ENCODE results near the gene PLEKHJ1.
"Not testable (repeated sequence)": the region's sequence is repeated elsewhere in the genome, so short reads cannot be mapped to it uniquely, and the experiment has no call there.

PLEKHJ1 gene, protein sequence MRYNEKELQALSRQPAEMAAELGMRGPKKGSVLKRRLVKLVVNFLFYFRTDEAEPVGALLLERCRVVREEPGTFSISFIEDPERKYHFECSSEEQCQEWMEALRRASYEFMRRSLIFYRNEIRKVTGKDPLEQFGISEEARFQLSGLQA

DNA sequence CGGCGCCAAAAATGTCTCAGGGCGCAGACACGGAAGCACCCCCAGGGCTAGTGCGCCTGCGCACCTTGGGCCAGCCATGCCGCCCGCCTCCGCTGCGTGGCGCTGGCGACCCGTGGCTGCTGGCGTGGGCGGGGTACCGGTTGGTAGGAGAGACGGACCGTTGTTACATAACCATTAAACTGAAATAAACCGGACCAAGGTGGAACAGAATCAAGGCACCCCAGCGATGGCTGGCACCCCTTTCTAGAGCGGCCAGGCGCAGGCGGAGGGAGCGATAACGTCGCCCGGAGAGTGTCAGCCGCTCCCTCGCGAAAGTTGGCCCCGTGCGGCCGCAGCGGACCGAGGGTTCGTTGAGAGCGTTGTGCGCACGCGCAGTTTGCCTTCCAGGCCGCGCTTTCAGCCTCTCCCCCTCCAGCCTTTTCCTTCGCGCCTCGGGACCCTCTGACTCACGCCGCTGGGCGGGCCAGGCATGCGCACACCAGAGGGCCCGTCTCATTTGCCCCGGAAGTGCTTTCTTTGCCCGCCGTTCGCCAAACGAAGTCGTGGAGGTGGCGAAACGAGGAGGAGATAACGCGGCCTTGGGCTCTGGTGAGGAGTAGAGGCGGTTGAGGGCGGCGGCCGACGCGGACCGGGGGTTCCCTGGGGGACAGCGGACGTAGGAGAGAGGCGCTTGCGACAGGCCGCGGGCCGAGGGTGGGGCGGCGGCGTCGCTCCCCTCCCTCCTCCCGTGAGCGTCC lies at the start of gene PLEKHJ1, which contains the start of gene SF3A2:
TSS of gene PLEKHJ1 (minus strand) at position 16 of the 737 bp plus-strand sequence. CDS start 81 bp downstream, outside the sequence.
TSS of gene SF3A2 (plus strand) at position 511 of the 737 bp plus-strand sequence. CDS start 6,595 bp downstream, outside the sequence.
- peak; percentile 97 for DNase-seq

DNA sequence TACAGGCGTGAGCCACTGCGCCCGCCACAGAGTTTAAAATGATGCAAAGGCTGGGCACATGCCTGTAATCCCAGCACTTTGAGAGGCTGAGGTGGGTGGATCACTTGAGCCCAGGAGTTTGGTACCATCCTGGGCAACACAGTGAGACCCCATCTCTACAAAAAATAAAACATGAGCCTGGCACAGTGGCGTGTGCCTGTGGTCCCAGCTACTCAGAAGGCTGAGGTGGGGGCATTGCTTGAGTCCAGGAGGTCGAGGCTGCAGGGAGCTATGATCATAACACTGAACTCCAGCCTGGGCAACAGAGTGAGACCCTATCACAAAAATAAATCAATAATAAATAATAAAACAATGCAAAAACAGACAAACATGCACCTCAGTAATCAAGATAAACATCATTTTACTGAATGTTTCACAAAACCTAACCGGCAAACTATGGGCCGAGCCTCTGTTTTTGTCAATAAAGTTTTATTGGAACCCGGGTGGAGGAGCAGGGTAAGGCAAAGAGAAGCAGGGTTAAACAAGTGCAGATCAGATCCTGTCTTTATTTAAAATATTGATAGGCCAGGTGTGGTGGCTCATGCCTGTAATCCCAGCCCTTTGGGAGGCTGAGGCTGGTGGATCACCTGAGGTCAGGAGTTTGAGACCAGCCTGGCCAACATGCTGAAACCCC lies 47.8 kb upstream of the PLEKHJ1 start:
- no peak for DNase-seq

DNA sequence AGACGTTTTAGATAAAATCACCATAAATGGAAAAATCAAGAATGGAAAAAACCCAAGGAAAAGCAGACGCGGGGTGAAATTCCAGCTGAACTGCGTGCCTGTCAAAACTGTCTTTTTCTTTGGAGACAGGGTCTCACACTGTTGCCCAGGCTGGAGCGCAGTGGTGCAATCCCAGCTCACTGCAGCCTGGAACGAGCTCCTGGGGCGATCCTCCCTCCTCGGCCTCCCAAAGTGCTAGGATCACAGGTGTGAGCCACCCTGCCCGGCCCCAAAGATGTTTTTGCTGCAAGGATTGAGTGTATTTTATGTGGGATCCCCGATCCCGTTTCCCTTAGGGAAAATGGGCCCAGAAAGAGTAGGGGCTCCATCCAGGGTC lies 46.7 kb upstream of the PLEKHJ1 start:
- DNase-seq, result no peak

DNA sequence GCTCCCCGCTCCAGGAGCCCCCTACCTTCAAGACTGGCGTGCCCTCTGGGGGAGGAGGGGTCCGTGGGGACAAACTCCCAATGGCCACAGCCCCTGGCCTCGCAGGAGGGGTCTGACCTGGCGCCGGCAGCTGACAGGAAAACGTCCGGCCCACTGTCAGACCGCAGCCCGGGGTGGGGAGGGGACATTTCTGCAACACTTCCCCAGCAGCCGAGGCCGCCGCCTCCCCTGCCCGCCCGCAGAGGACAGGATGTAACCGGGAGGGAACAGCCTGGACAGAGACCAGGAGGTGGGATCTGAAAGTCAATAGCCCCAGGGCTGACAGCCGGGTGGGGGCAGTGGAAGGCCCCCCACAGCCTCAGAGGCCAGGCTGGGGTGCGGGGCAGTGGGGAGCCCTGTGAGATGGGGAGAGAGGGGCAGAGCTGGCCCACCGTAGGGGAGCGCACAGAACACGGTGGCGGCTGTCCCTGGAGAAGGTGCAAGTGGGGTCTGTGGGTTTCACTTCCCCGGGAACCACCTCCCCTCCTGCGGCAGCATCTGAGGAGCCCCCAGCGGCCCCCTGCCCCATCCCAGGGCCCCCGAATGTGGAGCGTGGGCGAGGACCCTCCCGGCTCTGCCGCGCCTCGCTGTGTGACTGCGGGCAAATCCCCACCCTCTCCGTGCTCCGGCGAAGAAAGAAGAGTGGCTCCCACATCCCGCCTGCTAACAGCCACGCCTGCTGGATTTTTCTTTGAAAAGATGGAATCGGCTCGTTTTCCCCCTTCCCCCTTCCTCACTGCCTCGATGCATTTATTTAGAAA lies 46.1 kb upstream of the PLEKHJ1 start, which contains the start of gene PEAK3:
TSS of gene PEAK3 (minus strand) at position 114 of the 800 bp plus-strand sequence. CDS start 1,244 bp downstream, outside the sequence.
- DNase-seq, result no peak

DNA sequence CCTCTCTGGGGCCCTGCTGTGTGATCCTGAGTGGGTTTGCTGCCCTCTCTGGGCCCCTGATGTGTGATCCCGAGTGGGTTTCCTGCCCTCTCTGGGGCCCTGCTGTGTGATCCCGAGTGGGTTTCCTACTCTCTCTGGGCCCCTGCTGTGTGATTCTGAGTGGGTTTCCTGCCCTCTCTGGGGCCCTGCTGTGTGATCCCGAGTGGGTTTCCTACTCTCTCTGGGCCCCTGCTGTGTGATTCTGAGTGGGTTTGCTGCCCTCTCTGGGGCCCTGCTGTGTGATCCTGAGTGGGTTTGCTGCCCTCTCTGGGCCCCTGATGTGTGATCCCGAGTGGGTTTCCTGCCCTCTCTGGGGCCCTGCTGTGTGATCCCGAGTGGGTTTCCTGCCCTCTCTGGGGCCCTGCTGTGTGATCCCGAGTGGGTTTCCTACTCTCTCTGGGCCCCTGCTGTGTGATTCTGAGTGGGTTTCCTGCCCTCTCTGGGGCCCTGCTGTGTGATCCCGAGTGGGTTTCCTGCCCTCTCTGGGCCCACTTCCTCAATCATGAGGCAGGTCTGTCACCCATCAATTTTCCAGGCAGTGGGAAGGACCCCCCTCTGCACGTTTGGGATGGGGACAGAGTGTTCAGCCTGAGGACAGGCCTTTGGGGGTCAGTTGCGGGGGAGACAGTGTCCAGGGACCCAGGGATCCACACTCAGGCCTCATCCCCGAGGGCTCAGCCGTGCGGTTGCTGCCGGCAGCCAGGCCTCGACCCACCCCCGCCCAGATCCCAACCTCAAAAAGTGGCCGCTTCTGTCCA lies 45.3 kb upstream of the PLEKHJ1 start:
- DNase-seq, result not testable (repeated sequence)

DNA sequence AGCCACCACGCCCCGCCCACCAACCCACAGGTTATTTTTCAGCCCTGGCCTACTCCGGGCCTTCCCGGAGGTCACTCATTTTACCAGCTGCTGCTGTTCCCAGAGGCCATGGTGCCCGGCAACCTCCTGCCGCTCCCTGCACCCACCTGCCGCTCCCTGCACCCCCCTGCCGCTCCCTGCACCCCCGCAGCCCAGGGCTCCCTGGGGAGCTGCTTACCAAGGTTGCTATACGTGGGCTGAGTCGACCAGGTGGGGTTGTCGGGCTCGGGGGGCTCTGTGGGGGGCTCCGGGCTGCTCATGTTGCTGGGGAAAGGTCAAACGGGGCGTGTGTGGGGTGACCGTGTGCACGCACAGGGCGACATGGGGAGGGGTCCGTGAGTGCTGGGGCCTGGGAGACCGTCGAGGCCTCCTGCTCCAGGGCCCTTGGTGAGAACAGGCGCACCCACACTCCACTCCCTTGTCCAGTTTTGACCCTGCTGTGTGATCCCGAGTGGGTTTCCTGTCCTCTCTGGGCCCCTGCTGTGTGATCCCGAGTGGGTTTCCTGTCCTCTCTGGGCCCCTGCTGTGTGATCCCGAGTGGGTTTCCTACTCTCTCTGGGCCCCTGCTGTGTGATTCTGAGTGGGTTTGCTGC lies 44.6 kb upstream of the PLEKHJ1 start:
- DNase-seq, result no peak

DNA sequence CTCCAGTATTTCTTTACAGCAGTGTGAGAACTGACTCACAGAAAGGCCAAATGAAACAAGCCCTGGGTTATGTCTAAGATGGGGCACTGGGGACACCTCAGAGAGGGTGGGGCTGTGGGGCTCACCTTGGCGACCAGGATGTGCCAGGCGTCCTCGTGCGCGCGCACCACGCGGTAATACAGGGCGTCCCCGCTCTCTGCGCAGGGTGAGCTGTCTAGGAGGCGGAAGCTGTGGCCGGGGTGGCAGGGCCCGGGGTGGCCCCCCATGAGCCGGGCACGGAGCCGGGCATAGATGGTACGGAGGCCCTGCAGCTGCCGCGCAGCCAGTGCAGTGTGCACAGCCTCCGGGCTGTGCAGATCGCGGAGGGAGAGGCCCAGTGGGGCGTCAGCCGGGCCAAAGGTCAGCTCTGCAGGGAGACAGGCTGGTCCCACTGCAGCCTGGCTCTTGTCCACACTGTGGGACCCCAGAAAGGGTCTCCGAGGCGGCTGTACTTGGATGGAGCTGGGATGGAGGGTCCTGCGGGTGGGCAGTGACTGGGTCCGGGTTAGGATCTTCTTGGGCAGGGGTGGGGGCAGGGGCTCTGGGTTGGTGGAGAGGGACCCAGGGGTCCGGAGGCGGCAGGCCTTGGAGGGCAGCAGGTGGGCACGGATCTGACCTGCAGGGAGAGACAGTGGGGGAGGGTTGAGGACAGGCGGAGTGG lies 42.5 kb upstream of the PLEKHJ1 start:
- no peak for DNase-seq

DNA sequence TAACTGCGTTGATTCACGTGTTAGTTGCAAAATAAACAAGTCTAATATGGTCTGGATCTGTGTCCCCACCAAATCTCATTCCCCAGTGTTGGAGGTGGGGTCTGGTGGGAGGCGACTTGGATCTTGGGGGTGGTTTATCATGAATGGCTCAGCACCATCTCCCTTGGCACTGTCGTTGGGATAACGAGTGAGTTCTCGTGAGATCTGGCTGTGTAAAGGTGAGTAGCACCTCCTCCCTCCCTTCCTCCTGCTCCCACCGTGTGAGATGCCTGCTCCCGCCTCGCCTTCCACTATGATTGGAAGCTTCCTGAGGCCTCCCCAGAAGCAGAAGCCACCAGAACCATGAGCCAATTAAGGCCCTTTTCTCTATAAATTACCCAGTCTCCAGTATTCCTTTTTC lies 41.0 kb upstream of the PLEKHJ1 start:
- DNase-seq, result no peak

DNA sequence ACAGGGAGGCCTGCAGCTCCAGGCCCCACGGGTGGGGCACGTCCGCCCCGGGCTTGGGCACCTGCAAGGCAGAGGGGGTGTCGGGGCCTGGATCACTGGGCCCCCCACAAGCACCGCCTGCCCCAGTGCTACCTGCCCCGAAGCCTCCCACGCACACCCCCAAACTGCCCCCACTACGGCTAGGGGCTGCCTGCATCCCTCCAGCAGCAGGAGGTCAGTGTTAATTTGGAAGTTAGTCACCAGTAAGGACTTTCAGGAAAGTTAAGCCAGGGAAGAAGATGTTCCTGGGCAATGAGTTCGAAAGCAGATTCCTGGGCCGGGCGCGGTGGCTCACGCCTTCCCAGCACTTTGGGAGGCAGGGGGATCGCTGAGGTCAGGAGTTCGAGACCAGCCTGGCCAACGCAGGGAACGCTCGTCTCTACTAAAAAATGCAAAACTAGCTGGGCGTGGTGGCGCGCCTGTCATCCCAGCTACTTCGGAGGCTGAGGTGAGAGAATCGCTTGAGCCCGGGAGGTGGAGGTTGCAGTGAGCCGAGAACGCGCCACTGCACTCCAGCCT lies 40.4 kb upstream of the PLEKHJ1 start:
- no peak for DNase-seq

DNA sequence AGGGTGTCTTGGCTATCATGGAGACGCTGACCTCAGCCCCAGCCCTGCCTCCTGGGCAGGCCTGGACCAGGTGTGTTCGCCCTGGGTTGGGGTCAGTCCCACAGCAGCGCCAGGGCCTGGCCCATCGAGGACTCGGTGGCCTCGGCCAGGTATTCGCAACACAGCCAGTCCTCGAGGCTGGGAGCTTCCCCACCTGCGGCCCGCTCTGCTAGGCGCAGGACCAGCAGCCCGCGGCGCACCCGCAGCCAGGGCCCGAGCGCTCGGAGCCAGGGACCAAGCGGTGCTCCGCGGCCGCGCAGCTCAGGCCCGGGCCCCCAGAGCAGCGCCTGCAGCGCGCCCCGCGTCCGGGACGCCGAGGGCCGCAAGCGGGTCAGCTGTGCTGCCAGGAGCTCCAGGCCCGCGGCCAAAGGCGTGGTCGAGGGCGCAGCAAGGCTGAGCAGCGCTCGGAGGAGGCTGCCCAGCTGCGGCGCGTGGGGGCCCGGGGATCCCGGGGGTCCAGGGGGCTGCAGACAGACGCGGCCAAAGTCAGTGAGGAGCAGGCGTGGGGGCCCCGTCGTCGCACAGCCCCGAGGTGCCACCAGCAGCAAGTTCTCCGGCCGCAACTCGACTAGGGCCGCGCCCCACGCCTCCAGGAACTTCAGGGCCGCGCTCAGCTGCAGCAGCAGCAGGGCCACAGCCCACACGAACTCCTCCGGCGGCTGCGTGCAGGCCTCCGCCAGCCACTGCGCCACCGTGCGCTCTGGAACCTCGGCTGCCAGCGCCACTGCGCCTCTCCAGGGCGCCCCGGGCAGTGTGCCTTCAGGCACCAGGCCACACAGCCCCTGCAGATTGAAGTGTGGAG lies 39.7 kb upstream of the PLEKHJ1 start:
- DNase-seq, result no peak

DNA sequence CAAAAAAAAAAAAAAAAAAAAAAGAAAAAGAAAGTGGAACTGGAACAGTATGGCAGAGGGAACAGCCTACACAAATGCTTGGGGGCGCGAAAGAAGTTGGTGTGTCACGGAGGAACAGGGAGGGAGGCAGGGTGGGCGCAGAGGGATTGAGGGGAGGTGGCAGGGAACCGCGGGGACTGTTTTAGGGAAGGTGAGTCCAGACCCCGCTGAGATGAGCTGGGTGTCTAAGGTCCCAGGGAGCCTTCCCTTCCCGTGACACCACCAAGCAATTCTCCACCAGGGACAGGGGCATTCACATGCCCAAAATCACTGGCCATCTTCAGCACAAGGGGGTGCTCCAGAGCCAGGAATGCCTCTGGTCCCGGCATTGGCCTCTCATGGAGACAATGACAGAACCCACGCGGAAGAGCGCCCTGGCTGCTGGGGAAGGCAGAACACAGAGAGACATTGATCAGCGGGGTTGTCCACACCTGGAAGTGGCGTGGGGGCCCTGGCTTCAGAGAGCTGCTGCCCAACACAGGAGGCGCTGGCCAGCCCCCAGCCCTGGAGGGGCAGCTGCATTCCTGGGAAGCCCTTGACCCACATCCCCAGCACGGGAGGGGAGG lies 38.9 kb upstream of the PLEKHJ1 start:
- DNase-seq, result no peak

DNA sequence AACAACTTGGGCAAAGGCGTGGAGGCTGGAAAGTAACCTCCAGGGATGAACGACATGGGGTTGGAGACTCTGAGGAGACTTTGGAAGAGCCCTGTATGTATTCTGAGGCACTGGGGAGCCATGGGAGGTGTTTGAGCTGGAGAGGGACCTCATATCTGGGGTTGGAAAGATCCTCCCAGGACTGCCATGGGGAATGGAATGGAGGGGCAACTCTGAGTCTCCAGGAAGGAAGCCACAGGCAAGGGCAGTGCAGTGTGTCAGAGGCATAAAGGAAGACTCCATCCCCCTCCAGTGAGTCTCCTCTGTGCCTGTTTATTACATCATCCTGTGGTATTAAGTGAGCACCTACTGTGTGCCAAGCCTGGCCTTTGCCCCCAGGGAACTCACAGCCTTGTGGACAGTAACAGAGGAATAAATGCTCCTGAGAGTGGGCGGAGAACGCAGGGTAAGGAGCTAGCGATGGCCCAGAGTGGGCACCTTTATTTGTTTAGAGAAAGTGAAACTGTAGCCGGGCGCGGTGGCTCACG lies 38.1 kb upstream of the PLEKHJ1 start:
- no peak for DNase-seq

DNA sequence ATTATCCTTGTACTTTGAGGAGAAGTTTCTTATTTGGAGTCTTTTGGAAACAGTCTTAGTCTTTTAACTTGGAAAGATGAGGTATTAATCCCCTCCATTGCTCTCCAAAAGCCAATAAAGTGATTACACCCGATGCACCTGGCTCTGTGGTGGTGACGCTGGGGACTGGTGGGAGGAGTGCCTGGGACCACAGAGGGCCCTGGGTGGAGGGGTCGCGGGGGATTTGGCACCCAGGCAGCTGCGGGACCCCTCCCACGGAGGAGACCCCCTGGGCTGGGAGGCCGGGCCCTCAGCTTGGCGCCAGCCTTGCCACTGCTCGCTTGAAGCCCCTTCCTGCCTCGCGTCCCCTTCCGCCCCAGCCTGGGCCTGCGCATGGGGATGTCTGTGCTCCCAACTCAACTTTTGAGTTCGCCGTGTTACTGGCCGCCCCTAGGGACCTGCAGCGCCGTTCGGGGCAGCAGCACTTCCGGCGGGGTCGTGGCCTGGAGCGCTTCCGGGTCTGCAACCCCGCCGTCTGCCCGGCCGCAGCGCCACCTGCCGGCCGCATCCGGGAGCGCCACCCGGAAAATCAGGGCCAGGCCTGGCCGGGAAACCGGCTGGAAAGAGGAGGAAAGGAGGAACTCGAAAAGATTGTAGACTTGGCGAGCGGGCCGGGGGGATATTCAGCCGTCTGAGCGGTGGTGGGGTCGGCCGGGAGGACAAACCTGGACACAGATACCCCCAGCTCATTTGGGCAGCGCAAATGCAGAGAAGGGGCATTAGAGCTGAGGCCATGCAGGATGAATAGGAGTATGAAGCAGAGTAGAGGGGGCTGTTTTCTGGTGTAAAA lies 37.4 kb upstream of the PLEKHJ1 start:
- peak; percentile 76 for DNase-seq

DNA sequence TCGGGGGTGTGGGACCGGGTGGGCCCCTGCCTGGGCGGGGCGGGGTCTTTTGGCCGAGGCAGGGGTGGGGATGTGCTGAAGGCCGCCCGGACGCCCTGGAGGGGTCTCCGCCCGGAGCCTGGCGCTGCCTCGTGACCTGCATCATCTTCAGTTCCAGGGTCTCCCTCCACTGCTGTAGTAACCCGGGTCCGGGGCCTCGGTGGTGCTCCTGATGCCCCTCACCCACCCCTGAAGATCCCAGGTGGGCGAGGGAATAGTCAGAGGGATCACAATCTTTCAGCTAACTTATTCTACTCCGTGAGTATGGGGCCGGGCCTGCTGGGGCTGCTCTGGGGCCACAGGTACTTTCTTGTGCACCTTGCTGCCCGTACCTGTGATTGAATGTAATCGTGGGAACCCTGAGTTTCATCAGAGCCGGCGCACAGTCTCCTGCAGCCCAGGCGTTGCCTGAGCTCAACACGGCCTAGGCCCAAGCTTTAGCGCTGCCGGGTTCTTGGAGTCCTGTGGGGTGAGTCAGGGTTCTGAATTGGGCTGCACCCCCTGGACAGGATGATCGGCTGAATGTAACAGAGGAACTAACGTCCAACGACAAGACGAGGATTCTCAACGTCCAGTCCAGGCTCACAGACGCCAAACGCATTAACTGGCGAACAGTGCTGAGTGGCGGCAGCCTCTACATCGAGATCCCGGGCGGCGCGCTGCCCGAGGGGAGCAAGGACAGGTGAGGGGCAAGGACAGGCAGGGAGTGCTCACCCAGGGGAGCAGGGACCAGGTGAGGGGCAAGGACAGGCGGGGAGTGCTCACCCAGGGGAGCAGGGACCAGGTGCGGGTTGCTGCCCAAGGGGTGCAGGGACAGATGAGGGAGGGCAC lies 35.3 kb upstream of the PLEKHJ1 start:
- DNase-seq, result no peak

DNA sequence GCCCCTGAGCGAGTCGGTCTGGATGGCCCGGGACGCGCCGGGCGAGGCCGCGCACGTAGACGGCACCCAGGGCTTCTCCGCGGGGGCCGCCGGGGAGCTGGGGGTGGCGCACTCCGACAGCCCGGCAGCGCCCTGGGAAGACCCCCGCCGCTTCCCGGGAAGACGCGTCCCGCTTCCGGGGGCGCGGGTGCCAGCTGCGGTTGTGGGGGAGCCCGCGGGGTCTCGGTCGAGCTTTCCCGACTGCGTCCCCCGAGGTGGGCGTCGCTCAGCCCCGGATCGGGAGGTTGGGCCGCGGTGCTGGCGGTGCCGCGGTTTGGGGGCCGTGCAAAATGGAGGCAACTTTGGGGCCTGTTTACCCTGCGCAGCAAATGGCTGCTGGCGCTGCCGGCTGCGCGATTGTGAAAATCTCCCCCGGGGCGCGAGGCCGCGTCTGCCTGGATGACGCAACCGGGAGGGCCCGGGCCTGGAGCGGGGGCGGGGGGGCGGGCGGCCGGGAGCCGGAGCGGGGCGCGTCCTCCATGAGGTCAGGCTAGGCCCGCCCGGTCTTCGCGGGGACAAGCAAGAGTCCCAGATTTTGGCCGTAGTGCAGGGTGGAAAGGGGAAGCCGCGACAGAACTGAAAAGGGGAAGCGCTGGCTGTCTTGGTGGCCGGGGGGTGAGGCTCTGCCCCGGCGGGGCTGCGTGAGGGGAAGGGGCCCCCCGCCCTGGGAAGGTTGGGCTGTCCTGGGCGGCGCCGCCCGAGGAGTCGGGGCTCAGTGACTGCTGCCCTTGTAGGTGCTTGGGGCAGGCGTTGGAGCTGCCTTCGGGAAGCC lies 34.5 kb upstream of the PLEKHJ1 start:
- DNase-seq, result peak; percentile 80

DNA sequence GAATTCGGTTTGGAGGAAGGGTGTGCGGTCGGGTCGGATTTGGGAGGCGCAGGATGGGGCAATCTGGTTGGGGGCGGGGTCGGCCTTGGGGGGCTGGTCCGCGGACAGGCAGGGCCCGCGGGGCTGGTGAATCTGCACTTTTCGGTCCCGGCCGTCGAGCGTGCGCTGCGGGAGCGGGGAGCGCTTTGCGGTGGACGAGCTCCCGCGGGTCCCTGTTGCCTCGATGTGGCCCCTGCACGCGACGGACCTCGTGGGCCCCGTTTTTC lies 34.0 kb upstream of the PLEKHJ1 start:
- DNase-seq, result peak; percentile 48
